GM12878 (cell line): Measurements from ENCODE around the gene PPDPF. TPM values are rescaled to one million over a fixed set of nuclear protein-coding genes. Genes with fewer than 3 reads are reported as not detected.

ENCODE experiments used
- ATAC-seq: fragments of 200-7000 bp; cut with Tn5 transposase; 3 replicates; pipeline ENCODE4 v1.9.1; 2020; ENCODE audit warnings: mild to moderate bottlenecking, moderate library complexity
- BruUV-seq: library from RNA; stranded (reverse); fragments of 400-500 nt; replicated peaks from 2 replicates; lab custom pipeline; 2021; lab: Mats Ljungman, UMichigan
- CTCF ChIA-PET: fragments of 300-600 bp; sonication (Branson Sonifier 250); formaldehyde crosslinking; extraction: SDS; loops from one replicate; lab custom pipeline; 2021; ENCODE audit warnings: inconsistent platforms; lab: Yijun Ruan, JAX
- POLR2A ChIA-PET: fragments of 350-600 bp; formaldehyde crosslinking; extraction: SDS; loops from one replicate; lab custom pipeline; 2021; ENCODE audit warnings: inconsistent platforms; lab: Charles Lee
- RAD21 ChIA-PET: fragments of 300-600 bp; sonication (Branson Sonifier 250); formaldehyde crosslinking; loops from one replicate; lab custom pipeline; 2023; ENCODE audit warnings: antibody characterized with exemption; ENCODE audit not compliant: unreplicated experiment; lab: Charles Lee
- SMC1A ChIA-PET: fragments of 300-600 bp; sonication (Branson Sonifier 250); formaldehyde crosslinking; loops from one replicate; lab custom pipeline; 2023; ENCODE audit not compliant: unreplicated experiment, uncharacterized antibody; lab: Charles Lee
- DNase-seq: peaks from one replicate; pipeline ENCODE4 v3.0.0-alpha.2; 2011; ENCODE audit warnings: low read depth, low spot score
- FAIRE-seq: peaks from 3 replicates; lab custom pipeline; 2011; peaks lifted over from hg19 to GRCh38; lab: Jason Lieb, UNC
- H2AFZ ChIP-seq: 2 replicates; pipeline ENCODE4 v1.6.0; 2011; ENCODE audit warnings: low read depth, low read length, control low read depth; ENCODE audit not compliant: control insufficient read depth
- H3K27ac ChIP-seq: 2 replicates; pipeline ENCODE4 v1.5.1; 2011; ENCODE audit warnings: control low read depth; ENCODE audit not compliant: control insufficient read depth, insufficient read depth
- H3K27me3 ChIP-seq, 2 experiments: replicated peaks in 1 of 2; 2 replicates each; pipeline versions ENCODE4 v1.6.0 to v1.6.1; 2011; ENCODE audit warnings: low read length in 1 of 2; ENCODE audit not compliant: control insufficient read depth in 2 of 2, insufficient read depth in 2 of 2
- H3K36me3 ChIP-seq, 2 experiments: 2 replicates each; pipeline ENCODE4 v1.5.1; 2011; ENCODE audit warnings: low read length in 1 of 2; ENCODE audit not compliant: control insufficient read depth in 2 of 2, insufficient read depth in 2 of 2
- H3K4me1 ChIP-seq: 2 replicates; pipeline ENCODE4 v1.6.1; 2011; ENCODE audit warnings: mild to moderate bottlenecking, low read length, moderate library complexity, mixed read lengths; ENCODE audit not compliant: control insufficient read depth, insufficient read depth
- H3K4me2 ChIP-seq: 2 replicates; pipeline ENCODE4 v1.6.0; 2011; ENCODE audit warnings: control low read depth; ENCODE audit not compliant: control insufficient read depth, insufficient read depth
- H3K4me3 ChIP-seq: fragments of 200-600 bp; sonication (generic); 2 replicates; pipeline ENCODE4 v1.5.1; 2016
- H3K79me2 ChIP-seq: 2 replicates; pipeline ENCODE4 v1.6.0; 2011; ENCODE audit warnings: low read length; ENCODE audit not compliant: control insufficient read depth, insufficient read depth
- H3K9ac ChIP-seq: 2 replicates; pipeline ENCODE4 v1.8.0; 2011; ENCODE audit warnings: low read length, control low read depth, mixed read lengths; ENCODE audit not compliant: control insufficient read depth, insufficient read depth
- H3K9me3 ChIP-seq: replicated peaks from 3 replicates; pipeline ENCODE4 v1.5.1; 2011; ENCODE audit warnings: mild to moderate bottlenecking, low read length; ENCODE audit not compliant: control insufficient read depth, insufficient read depth
- H4K20me1 ChIP-seq: 2 replicates; pipeline ENCODE4 v1.6.0; 2011; ENCODE audit not compliant: control insufficient read depth, insufficient read depth
- EP300 ChIP-seq, 2 experiments: fragments of 150-350 bp in 1 of 2; IDR thresholded peaks; 2 replicates each; pipeline ENCODE4 v1.6.1; 2011 to 2012; ENCODE audit warnings: low read depth in 2 of 2, low read length in 2 of 2, borderline replicate concordance in 1 of 2, improper control_type of control experiment in 1 of 2, inconsistent platforms in 1 of 2; ENCODE audit not compliant: control insufficient read depth in 1 of 2
- JUND ChIP-seq: IDR thresholded peaks from 2 replicates; pipeline ENCODE4 v1.6.1; 2012; ENCODE audit warnings: low read depth, mild to moderate bottlenecking, low read length, improper control_type of control experiment, moderate library complexity
- POLR2A ChIP-seq: IDR thresholded peaks from 2 replicates; pipeline ENCODE4 v1.6.1; 2011; ENCODE audit warnings: low read depth, mild to moderate bottlenecking, low read length
- RFX5 ChIP-seq: IDR thresholded peaks from 2 replicates; pipeline ENCODE4 v1.6.1; 2011; ENCODE audit warnings: low read depth, low read length, improper control_type of control experiment
- YBX1 ChIP-seq: fragments of 450-650 bp; IDR thresholded peaks from 2 replicates; pipeline ENCODE4 v1.6.1; 2016; ENCODE audit warnings: antibody characterized with exemption
- ZBTB33 ChIP-seq: fragments of 450-650 bp; IDR thresholded peaks from 2 replicates; pipeline ENCODE4 v1.6.1; 2017; ENCODE audit warnings: mild to moderate bottlenecking
- ZBTB40 ChIP-seq: fragments of 450-650 bp; IDR thresholded peaks from 2 replicates; pipeline ENCODE4 v1.6.1; 2016; ENCODE audit warnings: mild to moderate bottlenecking, moderate library complexity, borderline replicate concordance
- ZNF207 ChIP-seq: fragments of 450-650 bp; IDR thresholded peaks from 2 replicates; pipeline ENCODE4 v1.6.1; 2014; ENCODE audit warnings: antibody characterized with exemption, mild to moderate bottlenecking, borderline replicate concordance
- ZNF622 ChIP-seq: fragments of 450-650 bp; IDR thresholded peaks from 2 replicates; pipeline ENCODE4 v1.6.1; 2017; ENCODE audit warnings: mild to moderate bottlenecking, inconsistent platforms
- WGBS: methylation state at CpG from one replicate; pipeline ENCODE4 v1.1.6; 2016; ENCODE audit warnings: low lambda C conversion rate; ENCODE audit not compliant: insufficient replicate concordance, insufficient coverage; ENCODE audit errors: missing lambda C conversion rate; 5-methylcytosine and 5-hydroxymethylcytosine counted together
- in situ Hi-C: fragments of 300-500 bp; cut with MboI; formaldehyde crosslinking; loops from 9 replicates; pipeline ENCODE4 v1.14.3; 2018; ENCODE audit warnings: mixed read lengths
- intact Hi-C: fragments of 100-400 bp; cut with micrococcal nuclease; formaldehyde crosslinking; loops from one replicate; pipeline ENCODE4 v1.14.2; 2022; ENCODE audit not compliant: unreplicated experiment
- polyA plus RNA-seq, 11 experiments: library from polyadenylated mRNA; depleted of rRNA in 4 of 11; unstranded in 6 of 11; stranded (reverse) in 5 of 11; fragments of >200 nt; fragmentation: Nextera tagmentation in 4 of 11; fragmentation: Illumina TruSeq in 1 of 11; extraction: Ambion mirVana in 4 of 11; extraction: Trizol in 1 of 11; gene quantifications; 1 replicate in 1 of 11; 2 replicates in 10 of 11; pipeline versions ENCODE4 v1.2.1 to v1.2.3, GENCODE V29; 2011 to 2016; ENCODE audit warnings: inconsistent platforms in 2 of 11, missing spikeins in 2 of 11, low read depth in 1 of 11
- total RNA-seq, 4 experiments: library from RNA; depleted of rRNA in 3 of 4; stranded (reverse); fragments of >200 nt in 3 of 4; fragmentation: Illumina TruSeq in 1 of 4; extraction: Trizol in 1 of 4; gene quantifications; 2 replicates each; pipeline versions ENCODE4 v1.2.1 to v1.2.3, GENCODE V29; 2013 to 2021

Gene PPDPF
- total and polyA plus RNA-seq, 10 of the 15 experiments (the other 5 are each of a cell fraction or from before 2014, with no cell fraction given), result 0.32 to 154 (median 22.8) TPM

DNA sequence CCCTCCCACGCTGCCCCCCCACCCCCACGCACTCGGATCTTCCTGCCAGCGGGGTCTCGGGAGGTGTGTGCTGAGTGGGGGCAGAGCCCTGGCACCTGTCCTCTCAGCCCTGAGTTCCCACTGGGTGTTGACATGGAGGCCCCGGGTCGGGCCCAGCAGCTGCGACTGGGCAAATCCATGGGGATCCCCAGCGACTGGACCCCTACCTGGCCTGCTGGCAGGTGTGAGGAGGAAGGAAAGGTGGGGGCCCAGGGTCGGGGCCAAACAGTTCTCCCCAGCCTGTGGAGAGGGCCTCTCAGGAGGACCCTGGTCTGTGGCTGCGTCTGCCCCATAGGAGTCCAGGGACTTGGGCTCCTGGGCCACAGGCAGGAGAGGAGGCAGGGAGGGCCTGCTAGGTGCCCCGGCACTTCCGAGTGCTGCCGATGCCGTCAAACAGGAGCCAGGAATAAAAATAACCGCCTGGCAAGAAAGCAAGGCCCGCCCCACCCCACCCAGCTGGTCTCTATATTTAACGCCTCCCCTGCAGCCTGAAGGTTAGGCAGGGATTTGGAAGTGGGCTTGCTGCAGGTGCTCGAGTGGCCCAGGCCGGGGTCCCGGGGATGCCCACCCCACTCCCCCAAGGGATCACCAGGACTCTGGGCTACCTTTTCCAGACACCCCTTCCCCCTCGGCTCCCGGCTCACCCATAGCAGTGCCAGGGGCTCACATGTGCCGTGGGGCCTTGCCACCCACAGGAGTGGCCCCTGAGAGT, 20.2 kb upstream of the PPDPF start (continued):
- TF ChIP-seq RFX5 (no peak), POLR2A (no peak), YBX1 (no peak), ZNF622 (no peak), JUND (no peak), ZBTB40 (no peak)

- ChIA-PET CTCF (no interaction called here), SMC1A (no interaction called here), POLR2A (no interaction called here), RAD21 (interaction anchor here (0.6 kb wide), 1 partner anchor 406 kb away, joined by 3 read pairs; no protein-coding TSS in a partner anchor)
- no peaks in the 10 kb centered on the region for H4K20me1 ChIP-seq
- no peak for DNase-seq
- intact Hi-C loops, result no loop called here
- H3K36me3 ChIP-seq, result no peaks in the 10 kb centered on the region
- H3K4me1 ChIP-seq, result no peaks in the 10 kb centered on the region
- no peak overlapping the region for H3K27ac ChIP-seq
- no peak overlapping the region for H2AFZ ChIP-seq
- no peak for ATAC-seq
- H3K9me3 ChIP-seq, result no peaks in the 10 kb centered on the region; the same call in 2 of the 3 replicates
- TF ChIP-seq ZBTB33 (no peak), EP300 (IDR thresholded peaks at IDR 0.05; ENCODE audit: borderline replicate concordance in 1 of 2, control insufficient read depth in 1 of 2, low read depth in 2 of 2, low read length in 2 of 2) (no peak), ZNF207 (no peak)
- H3K79me2 ChIP-seq, result no peaks in the 10 kb centered on the region
- H3K4me3 ChIP-seq, result no peak overlapping the region
- H3K27me3 ChIP-seq, result peaks cover 1 to 4% of the 10 kb centered on the region in 2 experiments; a peak in 3 of 4 replicates
- FAIRE-seq, result no peak
- no peak overlapping the region for H3K9ac ChIP-seq
- BruUV-seq, result no TSS peak
- no peak overlapping the region for H3K4me2 ChIP-seq
- WGBS, result 69% methylated on average over 27 of the region's 27 CpGs
- in situ Hi-C loops, result no loop called here
Measured at GRCh38 chr20:63500902-63501817, 19.4 kb upstream of the PPDPF start.
